Choroid plexus epithelial cell (primary cell): Measurements from ENCODE around the gene SPDYE2B.
"Not testable (repeated sequence)": the region's sequence is repeated elsewhere in the genome, so short reads cannot be mapped to it uniquely, and the experiment has no call there.

Experiments
- DNase-seq: peaks from one replicate; pipeline ENCODE4 v3.0.0-alpha.2; 2010; ENCODE audit warnings: low read depth
- H3K4me3 ChIP-seq: 2 replicates; pipeline ENCODE4 v1.5.1; 2011; ENCODE audit warnings: low read depth, mild to moderate bottlenecking, control low read depth, low read length, moderate library complexity

SPDYE2B gene

DNA sequence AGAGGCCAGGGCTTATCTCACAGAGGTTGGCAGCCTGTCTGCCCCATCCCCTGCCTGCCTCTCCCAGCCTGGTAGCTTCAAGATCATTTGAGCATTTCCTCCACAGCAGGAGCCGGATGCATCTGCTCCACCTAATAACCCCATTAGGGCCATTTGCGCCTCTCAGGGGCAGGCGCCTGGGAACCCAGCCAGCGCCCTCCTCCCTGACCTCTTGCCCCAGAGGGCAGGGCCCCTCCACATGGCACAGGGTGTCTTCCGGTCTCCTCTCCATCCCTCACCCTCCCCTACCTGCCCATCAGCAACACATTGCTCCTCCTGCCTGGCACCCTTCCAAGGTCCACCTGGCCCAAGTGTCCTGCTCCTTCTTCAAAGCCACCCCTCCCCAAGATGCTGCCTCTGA, 14.8 kb upstream of the SPDYE2B start:
- not testable (repeated sequence) for DNase-seq

DNA sequence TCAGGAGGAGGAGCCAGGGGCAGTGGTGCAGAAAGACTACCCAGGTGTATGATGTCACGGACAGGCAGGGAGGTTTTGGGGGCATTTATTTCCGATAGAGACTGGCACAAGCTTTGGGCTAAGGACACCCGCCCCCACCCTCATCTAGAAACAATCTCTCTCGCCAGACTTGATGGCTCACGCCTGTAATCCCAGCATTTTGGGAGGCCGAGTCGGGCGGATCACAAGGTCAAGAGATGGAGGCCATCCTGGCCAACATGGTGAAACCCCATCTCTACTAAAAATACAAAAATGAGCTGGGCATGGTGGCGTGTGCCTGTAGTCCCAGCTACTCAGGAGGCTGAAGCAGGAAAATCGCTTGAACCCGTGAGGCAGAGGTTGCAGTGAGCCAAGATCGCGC, 13.2 kb upstream of the SPDYE2B start:
- DNase-seq, H3K4me3 ChIP-seq: not testable (repeated sequence)

More for the DNA sequence above, 14.8 kb upstream of the SPDYE2B start:
- H3K4me3 ChIP-seq: not testable (repeated sequence)

- H3K4me3 ChIP-seq, DNase-seq: not testable (repeated sequence)
Measured at GRCh38 chr7:102638848-102639247, 11.3 kb upstream of the SPDYE2B start.

DNA sequence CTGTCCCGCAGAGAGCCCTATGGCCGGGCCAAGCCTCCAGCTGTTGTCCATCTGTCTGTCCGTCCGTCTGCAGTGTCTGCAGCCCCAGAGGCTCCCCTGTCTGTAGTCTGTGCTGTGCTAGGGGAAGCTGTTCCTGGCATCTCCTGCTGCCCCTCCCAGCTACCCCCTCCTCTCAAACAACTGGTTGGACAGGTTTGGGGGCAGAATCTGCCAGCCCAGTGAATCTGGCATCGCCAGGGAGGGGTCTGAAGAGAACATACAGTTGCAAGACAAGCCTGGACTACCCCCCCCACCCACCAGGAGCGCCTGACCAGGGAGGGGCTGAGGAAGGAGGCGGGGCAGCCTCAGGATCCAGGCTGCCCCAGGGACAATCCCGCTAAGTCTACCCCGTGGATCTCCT, 7.4 kb upstream of the SPDYE2B start, which contains the start of gene UPK3BL1:
Gene UPK3BL1, minus strand, starts transcription at position 101 of the 400 bp plus-strand sequence. Its CDS starts 50 bp downstream, at position 51.
- DNase-seq, H3K4me3 ChIP-seq: not testable (repeated sequence)

DNA sequence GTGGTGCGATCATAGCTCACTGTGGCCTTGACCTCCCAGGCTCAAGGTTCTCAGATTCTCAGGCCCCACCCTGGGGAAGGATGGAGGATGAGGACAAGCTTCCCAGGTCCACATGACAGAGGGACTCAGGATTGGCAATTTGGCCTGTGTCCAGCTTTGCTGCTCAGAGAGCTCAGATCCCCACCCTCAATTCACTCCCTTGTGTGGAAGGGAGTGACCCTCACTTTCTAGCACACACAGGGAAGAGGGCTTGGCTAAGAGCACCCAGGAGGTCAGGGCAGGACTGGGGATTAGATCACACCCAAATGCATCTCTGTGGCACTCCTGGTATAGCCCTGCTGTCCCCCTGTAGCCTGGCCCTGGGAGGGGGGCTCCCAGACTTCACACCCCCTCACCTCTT, 6.7 kb upstream of the SPDYE2B start:
- not testable (repeated sequence) for DNase-seq, H3K4me3 ChIP-seq

DNA sequence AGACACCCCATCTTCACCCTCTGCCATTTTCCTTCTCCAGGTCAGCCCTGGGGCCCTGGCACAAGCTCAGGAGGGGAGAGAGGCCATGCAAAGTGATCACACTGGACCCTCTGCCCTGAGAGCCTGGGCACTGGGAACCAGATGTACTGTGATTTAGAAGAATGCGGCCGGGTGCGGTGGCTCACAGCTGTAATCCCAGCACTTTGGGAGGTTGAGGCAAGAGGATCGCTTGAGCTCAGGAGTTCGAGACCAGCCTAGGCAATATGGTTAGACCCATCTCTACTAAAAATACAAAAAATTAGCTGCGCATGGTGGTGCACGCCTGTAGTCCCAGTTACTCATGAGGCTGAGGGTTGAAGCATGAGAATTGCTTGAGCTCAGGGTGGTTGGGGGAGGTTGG, 2.3 kb upstream of the SPDYE2B start:
- H3K4me3 ChIP-seq, DNase-seq: not testable (repeated sequence)

DNA sequence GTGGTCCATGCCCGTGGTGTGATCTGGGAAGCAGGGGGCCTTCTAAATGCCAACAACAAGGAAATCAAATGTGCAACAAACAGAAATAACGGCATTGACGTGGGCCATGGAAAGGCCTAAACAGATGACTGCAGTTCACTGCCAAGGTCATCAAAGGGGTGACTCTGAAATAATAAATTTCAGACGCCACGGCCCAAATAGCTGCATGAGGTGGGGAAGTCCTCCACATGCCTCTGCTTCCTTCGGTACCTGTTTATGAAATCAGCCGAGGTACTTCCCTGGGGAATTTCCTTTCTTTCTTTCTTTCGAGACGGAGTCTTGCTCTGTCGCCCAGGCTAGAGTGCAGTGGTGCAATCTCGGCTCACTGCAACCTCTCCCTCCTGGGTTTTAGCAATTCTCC, 14.6 kb downstream of the SPDYE2B start:
- not testable (repeated sequence) for DNase-seq, H3K4me3 ChIP-seq

GRCh38 chr7:102666850-102667249, 16.7 kb downstream of the SPDYE2B start:
- H3K4me3 ChIP-seq, DNase-seq: not testable (repeated sequence)

DNA sequence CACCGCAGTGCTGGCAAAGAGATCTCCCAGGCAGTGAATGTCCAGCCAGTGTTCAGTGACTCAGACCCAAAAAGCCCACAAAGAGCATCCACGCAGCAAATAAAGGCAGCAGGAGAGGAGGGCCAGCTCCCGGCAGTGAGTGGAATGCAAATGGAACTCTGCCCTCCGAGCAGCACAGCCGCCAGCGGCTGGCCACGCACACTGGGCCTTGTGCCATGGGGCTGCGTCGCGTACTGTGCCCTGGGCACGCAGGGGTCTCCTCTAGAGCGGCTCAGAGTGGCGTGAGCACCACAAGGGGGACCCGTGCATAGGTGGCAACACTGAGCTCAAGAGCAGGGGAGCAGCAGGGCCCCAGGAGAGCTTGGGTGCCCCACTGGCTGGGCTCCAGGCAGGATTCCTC, 17.4 kb downstream of the SPDYE2B start:
- DNase-seq, H3K4me3 ChIP-seq: not testable (repeated sequence)

DNA sequence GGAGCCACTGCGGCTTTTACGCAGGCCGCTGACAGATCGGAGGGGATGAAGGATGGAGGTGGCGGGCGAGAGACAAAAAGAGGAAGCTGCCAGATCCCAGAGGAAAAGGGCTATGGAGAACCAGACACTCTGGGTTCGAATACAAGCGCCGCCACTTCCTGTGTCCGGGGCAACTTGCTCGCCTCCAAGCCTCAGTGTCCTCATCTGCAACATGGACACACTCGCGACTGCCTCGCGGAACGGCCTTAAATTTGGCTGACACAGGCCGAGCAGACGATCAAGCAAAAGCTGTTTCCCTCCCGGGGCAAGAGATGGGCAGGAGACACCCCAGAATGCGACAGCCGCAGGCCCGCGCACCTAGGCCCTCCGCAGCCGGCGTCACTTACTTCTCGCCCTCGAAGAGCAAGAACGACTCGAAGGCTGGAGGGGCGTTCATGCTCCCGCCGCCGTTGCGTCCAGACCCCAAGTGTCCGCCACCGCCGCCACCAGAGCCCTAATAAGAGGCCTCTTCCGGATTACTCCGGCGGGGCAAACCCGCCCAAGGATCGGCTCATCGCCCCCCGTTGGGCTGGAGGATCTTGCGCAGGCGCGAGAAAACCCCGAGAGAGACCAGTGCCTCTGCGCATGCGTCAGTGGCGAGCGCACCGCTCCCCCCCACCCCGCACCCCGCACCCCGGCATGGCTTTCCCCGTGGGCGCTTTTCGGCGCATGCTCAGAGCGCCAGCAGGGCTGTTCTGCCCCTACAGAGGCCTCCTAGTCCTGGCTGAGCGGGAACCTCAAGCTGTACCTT, 21.2 kb downstream of the SPDYE2B start, which contains the start of gene POLR2J2:
Gene POLR2J2, minus strand, starts transcription at position 498 of the 790 bp plus-strand sequence. Its CDS starts 62 bp downstream, at position 436.
- H3K4me3 ChIP-seq, DNase-seq: not testable (repeated sequence)

DNA sequence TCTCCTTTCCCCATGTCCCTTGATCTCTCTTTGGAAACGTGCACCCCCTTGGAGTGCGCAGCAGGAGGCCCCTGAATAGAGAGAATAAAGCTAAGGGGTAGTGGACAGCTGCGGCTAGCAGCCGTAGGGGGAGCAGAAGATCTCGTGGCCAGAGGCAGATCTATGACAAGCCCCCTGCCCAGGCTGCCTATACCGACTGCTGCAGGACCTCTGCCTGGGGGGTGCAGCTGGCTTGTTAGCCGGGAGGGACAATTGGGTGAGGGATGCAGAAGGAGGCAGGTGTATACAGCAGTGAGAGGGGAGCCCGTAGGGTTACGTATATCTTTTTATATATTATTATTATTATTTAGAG, 21.8 kb downstream of the SPDYE2B start:
- not testable (repeated sequence) for H3K4me3 ChIP-seq, DNase-seq

GRCh38 chr7:102673447-102674067, 23.4 kb downstream of the SPDYE2B start:
- not testable (repeated sequence) for H3K4me3 ChIP-seq, DNase-seq

- DNase-seq, H3K4me3 ChIP-seq: not testable (repeated sequence)
Measured at GRCh38 chr7:102675545-102675944, 25.4 kb downstream of the SPDYE2B start.

- DNase-seq, H3K4me3 ChIP-seq: not testable (repeated sequence)
Measured at GRCh38 chr7:102680780-102681179, 30.7 kb downstream of the SPDYE2B start.

DNA sequence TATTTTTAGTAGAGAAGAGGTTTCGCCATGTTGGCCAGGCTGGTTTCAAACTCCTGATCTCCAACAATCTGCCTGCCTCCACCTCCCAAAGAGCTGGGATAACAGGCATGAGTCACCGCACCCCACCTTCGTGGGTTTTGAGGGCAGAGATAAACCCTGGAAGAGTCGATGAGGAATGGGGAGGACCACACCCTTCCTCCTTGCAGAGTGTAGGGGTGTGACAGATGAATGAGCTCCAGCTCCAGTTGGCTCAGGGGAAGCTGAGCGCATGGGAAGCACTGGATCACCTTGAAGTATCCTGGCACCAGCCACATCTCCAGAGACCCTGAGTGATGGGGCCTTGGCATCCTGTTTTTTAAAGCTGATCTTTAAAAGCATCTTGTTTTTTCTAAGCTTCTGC, 32.4 kb downstream of the SPDYE2B start:
- H3K4me3 ChIP-seq, DNase-seq: not testable (repeated sequence)

DNA sequence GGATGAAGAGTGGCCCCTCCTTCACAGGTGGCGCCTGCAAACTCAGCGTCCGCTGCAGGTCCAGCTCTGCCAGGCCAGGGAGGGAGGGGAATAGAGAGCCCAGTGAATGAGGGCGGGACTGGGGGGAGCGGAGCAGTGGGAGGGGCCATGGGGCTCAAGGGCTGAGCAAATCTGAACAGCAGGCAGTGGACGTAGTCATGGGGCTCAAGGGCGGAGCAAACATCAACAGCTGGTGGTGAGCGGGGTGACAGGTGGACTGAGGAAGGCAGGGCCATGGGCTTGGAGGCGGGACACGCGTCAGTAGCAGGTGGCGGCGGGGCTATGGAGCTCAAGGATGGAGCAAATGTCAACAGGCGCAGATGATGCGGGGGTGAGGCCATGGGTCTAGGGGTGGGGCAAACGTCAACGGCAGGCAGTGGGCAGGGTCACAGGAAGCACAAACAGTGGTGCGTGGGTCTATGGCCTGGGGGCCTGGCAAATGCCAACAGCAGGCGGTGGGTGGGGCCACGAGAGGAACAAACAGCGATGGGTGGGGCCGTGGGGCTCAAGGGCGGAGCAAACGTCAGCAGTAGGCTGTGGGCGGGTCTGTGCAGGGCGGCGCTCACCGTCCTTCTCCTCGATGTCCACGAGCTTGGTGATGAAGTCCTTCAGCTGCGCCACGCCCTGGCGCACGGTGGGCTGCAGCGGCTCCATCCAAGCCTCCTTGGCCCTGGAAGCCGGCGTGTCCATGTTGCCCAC, 38.3 kb downstream of the SPDYE2B start:
- not testable (repeated sequence) for DNase-seq, H3K4me3 ChIP-seq

GRCh38 chr7:102689436-102690282, 39.5 kb downstream of the SPDYE2B start:
- not testable (repeated sequence) for H3K4me3 ChIP-seq, DNase-seq

DNA sequence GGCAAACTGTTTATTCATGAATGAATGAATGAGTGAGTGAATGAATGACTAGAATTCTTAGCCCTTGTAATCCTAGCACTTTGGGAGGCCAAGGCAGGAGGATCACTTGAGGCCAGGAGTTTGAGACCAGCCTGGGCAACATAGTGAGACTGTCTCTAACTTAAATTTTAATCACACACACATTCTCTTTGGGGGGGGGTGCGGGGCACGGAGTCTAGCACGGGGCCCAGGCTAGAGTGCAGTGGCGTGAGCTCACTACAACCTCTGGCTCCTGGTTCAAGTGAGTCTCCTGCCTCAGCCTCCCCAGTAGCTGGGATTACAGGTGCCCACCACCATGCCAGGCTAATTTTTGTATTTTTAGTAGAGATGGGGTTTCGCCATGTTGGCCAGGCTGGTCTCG, 40.5 kb downstream of the SPDYE2B start:
- not testable (repeated sequence) for DNase-seq, H3K4me3 ChIP-seq

GRCh38 chr7:102694008-102694407, 43.9 kb downstream of the SPDYE2B start:
- not testable (repeated sequence) for DNase-seq, H3K4me3 ChIP-seq
